B cell (primary cell): ENCODE measurements around the gene CDADC1.

Experiments
- CTCF ChIP-seq: fragments of 200-600 bp; IDR thresholded peaks from one replicate; pipeline ENCODE4 v1.8.0; 2022; ENCODE audit warnings: antibody characterized with exemption, mild to moderate bottlenecking
- EZH2 ChIP-seq: IDR thresholded peaks from 2 replicates; pipeline ENCODE4 v1.6.1; 2012; ENCODE audit warnings: borderline replicate concordance, low read depth, mild to moderate bottlenecking, moderate library complexity, low read length; ENCODE audit not compliant: insufficient read depth, poor library complexity, severe bottlenecking

- no peak for TF ChIP-seq EZH2
- TF ChIP-seq CTCF, result no peak
Measured at GRCh38 chr13:49246850-49247642, 679 bp upstream of the CDADC1 start.
